Measurements from ENCODE around the gene ANGPTL2.

The ANGPTL2 gene

DNA sequence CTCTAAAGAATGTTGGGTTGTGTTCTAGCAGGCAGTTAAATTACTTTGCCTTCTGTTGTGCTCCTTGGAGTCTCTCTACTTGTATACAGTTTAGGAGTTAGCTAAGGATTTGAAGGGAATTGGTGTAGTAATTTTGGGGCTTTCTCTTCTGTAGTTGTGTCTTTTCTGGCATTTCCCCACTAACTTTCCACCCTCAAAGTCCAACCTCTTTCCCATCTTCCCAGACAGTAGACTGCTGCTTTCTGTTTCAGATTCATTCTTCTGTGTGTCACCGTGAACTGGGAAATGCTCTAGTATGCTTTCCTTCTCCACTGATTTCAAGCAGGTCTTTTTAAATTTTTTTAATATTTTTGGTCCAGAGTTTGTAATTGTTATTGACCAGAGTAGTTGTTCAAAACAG is 4.5 kb upstream of the ANGPTL2 start:
- Mint-ChIP-seq H3K27me3 (peaks cover 54% of the 10 kb centered on the region), H3K27ac (no peak overlapping the region), H3K9me3 (no peaks in the 10 kb centered on the region), H3K4me3 (no peak overlapping the region), H3K4me1 (ENCODE audit: low read depth) (peaks cover 20% of the 10 kb centered on the region), H3K36me3 (ENCODE audit: low read depth) (no peaks in the 10 kb centered on the region)
- intact Hi-C loops (cut with micrococcal nuclease), result no loop called here

DNA sequence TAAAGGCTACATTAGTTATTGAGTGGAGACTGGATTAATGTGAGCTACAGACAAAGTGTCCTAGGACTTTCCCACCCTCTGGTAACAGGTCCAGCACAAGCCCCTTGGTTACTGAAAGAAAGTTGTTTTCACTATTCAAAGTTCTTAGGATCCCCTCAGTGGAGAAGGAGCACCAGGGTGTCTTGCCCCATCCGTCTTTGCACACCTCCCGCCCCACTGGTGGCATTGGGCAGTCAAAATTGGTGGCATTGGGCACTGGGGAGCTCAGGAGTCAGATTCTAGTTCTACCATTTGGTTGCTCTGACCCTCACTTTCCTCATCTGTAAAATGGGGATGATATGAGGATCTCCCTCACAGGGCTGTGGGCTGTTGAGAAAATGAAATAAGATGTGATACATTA is 2.4 kb upstream of the ANGPTL2 start:
- no peak overlapping the region for H3K27ac Mint-ChIP-seq

GRCh38 chr9:127124111-127124531 is 1.7 kb upstream of the ANGPTL2 start:
- peaks cover 27% of the 10 kb centered on the region for H3K4me1 Mint-ChIP-seq (ENCODE audit: low read depth)
- intact Hi-C loops (cut with micrococcal nuclease), result no loop called here
- H3K36me3 Mint-ChIP-seq (ENCODE audit: low read depth), result no peaks in the 10 kb centered on the region
- no peaks in the 10 kb centered on the region for H3K9me3 Mint-ChIP-seq
- H3K27ac Mint-ChIP-seq, result no peak overlapping the region
- peaks cover 76% of the 10 kb centered on the region for H3K27me3 Mint-ChIP-seq
- no peak overlapping the region for H3K4me3 Mint-ChIP-seq

More for the DNA sequence above, 2.4 kb upstream of the ANGPTL2 start:
- Mint-ChIP-seq H3K4me3 (no peak overlapping the region), H3K27me3 (peaks cover 73% of the 10 kb centered on the region), H3K4me1 (ENCODE audit: low read depth) (peaks cover 23% of the 10 kb centered on the region), H3K9me3 (no peaks in the 10 kb centered on the region), H3K36me3 (ENCODE audit: low read depth) (no peaks in the 10 kb centered on the region)
- intact Hi-C loops (cut with micrococcal nuclease), result no loop called here

DNA sequence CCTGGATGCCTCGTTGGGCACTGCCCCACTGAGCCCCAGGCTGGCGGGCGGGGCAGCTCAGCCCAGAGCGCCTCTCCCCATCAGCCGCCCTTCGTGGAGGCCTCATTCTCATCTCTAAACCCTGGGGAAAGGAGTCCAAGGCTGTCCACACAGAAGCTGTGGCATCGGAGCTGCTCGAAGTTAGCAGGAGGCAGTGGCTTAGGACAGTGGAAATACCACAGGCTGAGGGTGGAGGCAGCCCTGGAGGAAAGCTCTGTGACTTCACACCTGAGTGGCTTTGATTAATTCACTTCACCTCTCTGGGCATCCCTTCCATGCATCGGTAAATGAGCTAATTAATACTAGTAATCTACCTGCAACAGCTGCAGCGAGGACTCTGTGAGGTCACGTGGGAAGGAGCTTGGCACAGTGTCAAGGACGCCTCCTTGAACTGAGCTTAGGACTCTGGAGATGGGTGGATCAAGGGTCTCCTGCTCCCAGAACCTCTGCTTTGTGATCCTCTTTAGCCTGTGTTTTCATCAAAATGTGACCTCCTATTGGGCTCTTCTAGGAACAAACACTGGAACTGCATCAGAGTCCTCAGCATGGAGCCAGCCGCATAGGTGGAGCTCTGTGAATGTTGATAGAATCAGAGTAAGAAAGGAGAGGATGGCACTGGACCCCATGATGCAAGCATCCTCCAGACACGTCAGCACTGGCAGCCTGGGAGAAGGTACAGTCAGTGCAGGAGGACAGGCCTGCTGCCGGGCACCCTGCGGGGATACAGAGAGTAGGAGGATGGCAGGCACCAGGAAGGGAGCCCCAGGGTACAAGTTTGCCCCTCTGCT is 842 bp upstream of the ANGPTL2 start:
- Mint-ChIP-seq H3K27me3 (peaks cover 81% of the 10 kb centered on the region), H3K9me3 (no peaks in the 10 kb centered on the region), H3K27ac (peak overlapping the region; percentile 63), H3K4me1 (ENCODE audit: low read depth) (peaks cover 29% of the 10 kb centered on the region), H3K4me3 (peak overlapping the region; percentile 58), H3K36me3 (ENCODE audit: low read depth) (no peaks in the 10 kb centered on the region)
- intact Hi-C loops (cut with micrococcal nuclease), result no loop called here

GRCh38 chr9:127121628-127122175 is 733 bp downstream of the ANGPTL2 start:
- H3K4me1 Mint-ChIP-seq (ENCODE audit: low read depth), result peaks cover 29% of the 10 kb centered on the region
- no peak overlapping the region for H3K4me3 Mint-ChIP-seq
- H3K27me3 Mint-ChIP-seq, result peaks cover 76% of the 10 kb centered on the region
- H3K9me3 Mint-ChIP-seq, result no peaks in the 10 kb centered on the region
- no peaks in the 10 kb centered on the region for H3K36me3 Mint-ChIP-seq (ENCODE audit: low read depth)
- intact Hi-C loops (cut with micrococcal nuclease), result no loop called here
- H3K27ac Mint-ChIP-seq, result no peak overlapping the region

DNA sequence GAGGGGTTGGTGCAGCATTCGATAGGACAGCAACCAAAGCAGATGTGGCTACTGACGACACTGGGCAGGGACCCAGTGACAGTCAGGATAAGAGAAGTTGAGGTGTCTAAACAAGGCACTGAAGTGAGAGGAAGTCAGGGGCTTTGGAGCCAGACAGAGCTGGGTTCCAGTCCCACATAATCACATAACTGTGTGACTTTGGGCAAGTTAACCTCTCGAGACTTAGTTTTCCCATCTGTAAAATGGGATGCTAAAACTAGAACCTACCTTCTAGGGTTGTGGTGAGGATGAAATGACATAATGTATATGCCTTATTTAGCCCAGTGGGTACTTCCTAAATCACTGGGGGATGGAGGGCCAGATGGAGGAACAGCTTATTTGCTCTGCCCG is 3.1 kb downstream of the ANGPTL2 start:
- Mint-ChIP-seq H3K27me3 (peaks cover 58% of the 10 kb centered on the region), H3K9me3 (no peaks in the 10 kb centered on the region)

GRCh38 chr9:127118597-127119319 is 3.7 kb downstream of the ANGPTL2 start:
- H3K4me3 Mint-ChIP-seq, result no peak overlapping the region
- H3K4me1 Mint-ChIP-seq (ENCODE audit: low read depth), result peaks cover 22% of the 10 kb centered on the region
- no peaks in the 10 kb centered on the region for H3K9me3 Mint-ChIP-seq
- intact Hi-C loops (cut with micrococcal nuclease), result no loop called here
- no peaks in the 10 kb centered on the region for H3K36me3 Mint-ChIP-seq (ENCODE audit: low read depth)
- peaks cover 52% of the 10 kb centered on the region for H3K27me3 Mint-ChIP-seq
- no peak overlapping the region for H3K27ac Mint-ChIP-seq

More for the DNA sequence above, 3.1 kb downstream of the ANGPTL2 start:
- intact Hi-C loops (cut with micrococcal nuclease), result no loop called here
- Mint-ChIP-seq H3K4me3 (no peak overlapping the region), H3K36me3 (ENCODE audit: low read depth) (no peaks in the 10 kb centered on the region), H3K27ac (no peak overlapping the region), H3K4me1 (ENCODE audit: low read depth) (peaks cover 22% of the 10 kb centered on the region)

DNA sequence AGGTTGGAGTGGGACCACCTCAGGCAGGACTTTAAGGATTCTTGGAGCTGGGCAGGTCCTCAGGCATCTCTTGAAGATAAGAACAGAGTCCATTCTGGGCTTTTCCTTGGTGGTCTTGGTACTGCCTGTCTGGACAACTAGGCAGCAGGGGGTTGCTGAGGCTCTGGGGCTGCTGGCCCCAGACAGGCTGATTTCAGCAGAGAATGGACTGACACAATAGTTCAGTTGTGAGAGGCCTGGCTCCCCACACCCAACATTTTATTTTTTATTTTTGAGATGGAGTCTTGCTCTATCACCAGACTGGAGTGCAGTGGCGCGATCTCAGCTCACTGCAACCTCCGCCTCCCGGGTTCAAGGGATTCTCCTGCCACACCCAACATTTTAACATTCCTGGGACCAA is 4.6 kb downstream of the ANGPTL2 start:
- peaks cover 43% of the 10 kb centered on the region for H3K27me3 Mint-ChIP-seq
- no peaks in the 10 kb centered on the region for H3K36me3 Mint-ChIP-seq (ENCODE audit: low read depth)
- H3K4me3 Mint-ChIP-seq, result no peak overlapping the region
- intact Hi-C loops (cut with micrococcal nuclease), result no loop called here
- H3K27ac Mint-ChIP-seq, result no peak overlapping the region
- H3K4me1 Mint-ChIP-seq (ENCODE audit: low read depth), result peaks cover 17% of the 10 kb centered on the region
- H3K9me3 Mint-ChIP-seq, result no peaks in the 10 kb centered on the region

- Mint-ChIP-seq H3K4me3 (no peak overlapping the region), H3K36me3 (ENCODE audit: low read depth) (no peaks in the 10 kb centered on the region), H3K27ac (no peak overlapping the region), H3K4me1 (ENCODE audit: low read depth) (peaks cover 9% of the 10 kb centered on the region), H3K27me3 (peaks cover 34% of the 10 kb centered on the region), H3K9me3 (no peaks in the 10 kb centered on the region)
- intact Hi-C loops (cut with micrococcal nuclease), result no loop called here
Observed at GRCh38 chr9:127116957-127117356, 5.5 kb downstream of the ANGPTL2 start.

DNA sequence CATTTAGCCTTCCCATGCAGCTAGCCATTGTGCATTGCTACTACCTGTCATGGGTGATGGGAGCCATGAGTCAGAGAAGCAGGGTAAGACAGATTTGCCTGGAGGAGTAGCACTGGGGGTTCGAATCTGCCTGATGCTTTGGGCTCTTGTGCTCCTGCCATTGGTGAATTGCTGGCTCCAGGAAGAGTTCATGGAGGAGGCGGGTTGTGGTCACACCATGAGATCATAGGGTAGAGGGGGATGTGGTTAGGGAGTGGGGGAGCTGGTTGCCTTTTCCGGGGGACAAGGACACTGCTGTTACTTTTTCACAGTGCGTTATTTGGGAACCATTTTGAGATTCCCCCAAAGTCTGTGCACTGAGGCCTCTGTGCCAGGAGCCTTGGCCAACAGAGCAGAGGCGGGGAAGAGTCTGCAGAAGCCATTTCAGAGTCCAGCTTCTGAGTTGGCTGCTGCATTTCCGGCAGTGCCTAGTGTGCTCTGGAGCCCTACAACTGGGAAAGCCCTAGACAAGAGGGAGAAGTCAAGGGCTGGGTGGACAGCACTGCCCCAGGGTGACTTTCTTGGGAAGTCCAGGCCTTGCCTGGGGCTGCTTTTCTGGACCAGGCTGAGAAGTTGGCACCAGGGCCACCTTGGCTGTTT is 6.2 kb downstream of the ANGPTL2 start:
- H3K4me3 Mint-ChIP-seq, result no peak overlapping the region
- H3K4me1 Mint-ChIP-seq (ENCODE audit: low read depth), result peaks cover 6% of the 10 kb centered on the region
- peaks cover 27% of the 10 kb centered on the region for H3K27me3 Mint-ChIP-seq
- intact Hi-C loops (cut with micrococcal nuclease), result no loop called here
- H3K36me3 Mint-ChIP-seq (ENCODE audit: low read depth), result no peaks in the 10 kb centered on the region
- H3K27ac Mint-ChIP-seq, result no peak overlapping the region
- H3K9me3 Mint-ChIP-seq, result no peaks in the 10 kb centered on the region

- Mint-ChIP-seq H3K27ac (no peak overlapping the region), H3K4me1 (ENCODE audit: low read depth) (peaks cover 6% of the 10 kb centered on the region), H3K9me3 (no peaks in the 10 kb centered on the region), H3K27me3 (peaks cover 26% of the 10 kb centered on the region), H3K36me3 (ENCODE audit: low read depth) (no peaks in the 10 kb centered on the region), H3K4me3 (no peak overlapping the region)
- intact Hi-C loops (cut with micrococcal nuclease), result no loop called here
Observed at GRCh38 chr9:127114606-127115005, 7.8 kb downstream of the ANGPTL2 start.

DNA sequence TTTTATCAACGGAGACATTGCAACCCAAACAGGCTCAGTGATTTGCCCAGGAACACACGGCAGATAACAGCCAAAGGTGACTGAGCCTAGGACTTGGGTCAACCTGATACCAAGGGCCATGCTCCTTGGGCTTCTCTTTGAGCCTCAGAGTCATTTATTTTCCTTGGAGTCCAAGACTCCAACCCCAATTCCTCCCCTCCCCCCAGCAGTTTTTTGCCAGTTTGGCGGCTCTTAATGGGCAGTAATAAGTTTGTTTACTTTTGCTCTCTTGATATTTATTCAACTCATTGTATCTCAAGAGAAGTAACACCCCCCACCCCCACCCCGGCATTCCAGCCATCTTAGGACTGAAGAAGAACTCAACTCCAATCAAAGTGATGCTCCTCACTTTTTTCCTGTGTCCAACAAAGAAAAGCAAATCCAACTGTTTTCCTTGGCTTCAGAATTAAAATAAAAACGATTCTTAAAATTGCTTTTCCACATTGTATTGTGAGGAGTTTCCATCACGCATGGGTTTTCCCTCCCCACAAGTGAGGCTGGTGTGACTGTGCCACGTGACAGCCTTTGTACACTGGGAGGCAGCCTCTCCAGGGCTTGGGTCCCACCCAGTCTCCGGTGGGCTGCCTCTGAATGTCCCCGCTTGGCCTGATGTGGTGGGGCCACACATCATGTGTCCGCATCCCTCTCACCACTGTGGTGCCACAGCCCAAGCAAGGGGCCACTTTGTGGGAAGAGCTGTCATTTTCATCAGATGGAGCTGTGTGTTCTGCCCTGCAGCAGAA is 9.1 kb downstream of the ANGPTL2 start:
- peaks cover 22% of the 10 kb centered on the region for H3K27me3 Mint-ChIP-seq
- no peaks in the 10 kb centered on the region for H3K36me3 Mint-ChIP-seq (ENCODE audit: low read depth)
- H3K4me3 Mint-ChIP-seq, result no peak overlapping the region
- H3K4me1 Mint-ChIP-seq (ENCODE audit: low read depth), result no peaks in the 10 kb centered on the region
- H3K9me3 Mint-ChIP-seq, result no peaks in the 10 kb centered on the region
- intact Hi-C loops (cut with micrococcal nuclease), result no loop called here
- H3K27ac Mint-ChIP-seq, result no peak overlapping the region

GRCh38 chr9:127112735-127113161 is 9.7 kb downstream of the ANGPTL2 start:
- Mint-ChIP-seq H3K36me3 (ENCODE audit: low read depth) (no peaks in the 10 kb centered on the region), H3K4me3 (no peak overlapping the region), H3K4me1 (ENCODE audit: low read depth) (no peaks in the 10 kb centered on the region), H3K27ac (no peak overlapping the region), H3K9me3 (no peaks in the 10 kb centered on the region), H3K27me3 (peaks cover 23% of the 10 kb centered on the region)
- intact Hi-C loops (cut with micrococcal nuclease), result no loop called here
